ENCODE results near the gene RALY.

RALY gene

DNA sequence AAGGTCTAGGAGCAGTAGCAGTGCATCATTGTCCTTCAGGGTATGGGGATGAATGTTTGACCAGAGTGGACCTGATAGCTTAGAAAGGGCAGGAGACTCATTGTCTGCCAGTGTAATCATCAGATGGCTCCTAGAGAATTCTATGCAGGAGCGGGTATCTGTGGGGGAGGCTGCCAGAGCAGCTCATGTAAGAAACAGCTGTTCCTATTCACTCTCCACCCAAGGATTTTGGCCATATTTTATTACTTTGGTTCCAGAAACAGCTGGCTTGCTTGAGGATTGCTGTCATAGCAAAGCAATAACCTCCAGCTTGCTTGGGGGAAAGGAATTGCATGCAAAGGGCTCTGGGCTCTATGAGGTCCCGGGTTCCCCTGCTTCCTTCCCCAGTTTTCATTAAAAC is 44.1 kb downstream of the RALY start:
- no peak overlapping the region for H3K27ac ChIP-seq (ENCODE audit: low read length)
- H3K4me3 ChIP-seq (ENCODE audit: low read length): no peak overlapping the region
- no peaks in the 10 kb centered on the region for H3K27me3 ChIP-seq (ENCODE audit: control insufficient read depth, insufficient read depth, low read length)
- no peaks in the 10 kb centered on the region for H3K9me3 ChIP-seq (ENCODE audit: control insufficient read depth, low read depth, low read length)
- peaks cover 20% of the 10 kb centered on the region for H3K4me1 ChIP-seq (ENCODE audit: control insufficient read depth, low read depth, low read length)
- H3K9ac ChIP-seq (ENCODE audit: low read length): no peak overlapping the region
- no peaks in the 10 kb centered on the region for H3K36me3 ChIP-seq (ENCODE audit: control insufficient read depth, low read depth, low read length)

DNA sequence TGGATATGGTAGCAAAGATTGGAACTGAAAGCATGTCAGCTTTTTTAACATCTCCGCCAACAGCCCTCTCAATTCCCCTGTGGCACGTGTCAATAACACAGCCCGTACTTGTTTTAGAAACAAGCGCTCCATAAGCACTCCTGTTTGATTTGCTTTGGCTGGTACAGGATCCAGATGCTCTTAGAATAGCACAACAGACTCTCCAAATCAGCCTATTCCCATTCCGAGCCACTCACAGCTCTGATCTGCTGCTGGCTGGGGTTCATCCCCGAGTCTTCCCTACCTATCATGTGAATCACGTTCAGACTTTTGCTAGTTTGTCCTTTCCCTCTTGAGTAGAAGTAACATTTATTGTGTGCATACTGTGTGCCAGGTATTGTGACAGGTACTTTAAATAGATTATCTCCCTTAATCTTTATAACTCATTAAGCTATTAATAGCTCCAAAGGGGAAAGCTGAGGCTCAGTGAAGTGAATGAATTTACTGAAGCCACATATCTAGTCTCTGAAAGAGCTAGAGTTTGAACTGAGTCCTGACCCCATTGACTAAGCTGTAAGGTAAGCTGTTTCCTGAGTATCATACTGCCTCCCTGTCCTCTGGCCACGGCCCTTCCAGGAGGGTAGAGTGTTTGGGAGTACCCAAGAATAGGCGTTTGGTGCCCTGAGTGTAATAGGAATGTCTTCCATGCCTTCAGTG is 46.7 kb downstream of the RALY start:
- peaks cover 11% of the 10 kb centered on the region for H3K4me1 ChIP-seq (ENCODE audit: control insufficient read depth, low read depth, low read length)
- H3K9ac ChIP-seq (ENCODE audit: low read length): no peak overlapping the region
- no peak overlapping the region for H3K27ac ChIP-seq (ENCODE audit: low read length)
- no peaks in the 10 kb centered on the region for H3K36me3 ChIP-seq (ENCODE audit: control insufficient read depth, low read depth, low read length)
- H3K4me3 ChIP-seq (ENCODE audit: low read length): no peak overlapping the region
- H3K27me3 ChIP-seq (ENCODE audit: control insufficient read depth, insufficient read depth, low read length): no peaks in the 10 kb centered on the region
- no peaks in the 10 kb centered on the region for H3K9me3 ChIP-seq (ENCODE audit: control insufficient read depth, low read depth, low read length)

DNA sequence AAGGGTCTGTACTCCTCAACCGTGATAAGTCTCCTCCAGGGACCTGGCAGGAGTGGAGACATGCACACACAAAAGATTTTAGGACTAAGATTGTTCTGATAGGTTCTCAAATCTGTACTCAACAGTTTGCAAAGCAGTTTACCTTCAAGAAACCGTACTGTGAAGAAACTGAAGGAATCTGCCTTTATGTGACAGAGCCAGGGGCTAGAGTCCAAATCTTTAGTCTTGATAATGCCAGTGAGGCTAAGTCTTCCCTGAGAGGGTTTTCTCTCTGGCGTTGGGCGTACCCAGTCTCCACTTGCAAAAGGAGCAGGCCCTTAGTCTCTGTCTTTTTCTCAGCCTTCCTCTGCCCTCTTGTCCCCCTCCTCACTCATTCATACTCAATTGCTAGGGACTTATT is 47.5 kb downstream of the RALY start:
- H3K9ac ChIP-seq (ENCODE audit: low read length): no peak overlapping the region
- no peaks in the 10 kb centered on the region for H3K27me3 ChIP-seq (ENCODE audit: control insufficient read depth, insufficient read depth, low read length)
- H3K27ac ChIP-seq (ENCODE audit: low read length): no peak overlapping the region
- no peaks in the 10 kb centered on the region for H3K9me3 ChIP-seq (ENCODE audit: control insufficient read depth, low read depth, low read length)
- H3K36me3 ChIP-seq (ENCODE audit: control insufficient read depth, low read depth, low read length): no peaks in the 10 kb centered on the region
- H3K4me3 ChIP-seq (ENCODE audit: low read length): no peak overlapping the region
- peaks cover 17% of the 10 kb centered on the region for H3K4me1 ChIP-seq (ENCODE audit: control insufficient read depth, low read depth, low read length)

DNA sequence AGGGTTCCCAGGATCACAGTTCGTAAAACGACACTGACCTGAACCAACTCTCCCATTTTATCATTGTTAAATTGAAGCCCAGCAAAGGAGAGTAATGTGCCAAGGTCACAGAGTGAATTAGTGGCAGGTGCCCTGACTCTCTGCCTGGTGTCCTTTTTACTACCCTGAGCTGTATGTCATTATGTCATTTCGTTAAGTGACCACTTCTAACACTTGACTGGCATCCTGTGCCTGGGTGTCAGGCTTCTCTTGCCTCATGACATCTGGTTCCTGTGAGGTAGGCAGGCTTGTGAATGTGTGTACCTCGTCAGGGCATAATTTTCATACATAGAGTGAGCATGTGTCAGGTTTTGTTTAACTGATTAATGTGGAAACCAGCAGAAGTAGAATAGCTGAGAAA is 48.6 kb downstream of the RALY start:
- Histone ChIP-seq H3K9me3 (ENCODE audit: control insufficient read depth, low read depth, low read length) (no peaks in the 10 kb centered on the region), H3K4me1 (ENCODE audit: control insufficient read depth, low read depth, low read length) (peaks cover 15% of the 10 kb centered on the region), H3K9ac (ENCODE audit: low read length) (no peak overlapping the region), H3K36me3 (ENCODE audit: control insufficient read depth, low read depth, low read length) (no peaks in the 10 kb centered on the region), H3K4me3 (ENCODE audit: low read length) (no peak overlapping the region), H3K27me3 (ENCODE audit: control insufficient read depth, insufficient read depth, low read length) (no peaks in the 10 kb centered on the region), H3K27ac (ENCODE audit: low read length) (no peak overlapping the region)

DNA sequence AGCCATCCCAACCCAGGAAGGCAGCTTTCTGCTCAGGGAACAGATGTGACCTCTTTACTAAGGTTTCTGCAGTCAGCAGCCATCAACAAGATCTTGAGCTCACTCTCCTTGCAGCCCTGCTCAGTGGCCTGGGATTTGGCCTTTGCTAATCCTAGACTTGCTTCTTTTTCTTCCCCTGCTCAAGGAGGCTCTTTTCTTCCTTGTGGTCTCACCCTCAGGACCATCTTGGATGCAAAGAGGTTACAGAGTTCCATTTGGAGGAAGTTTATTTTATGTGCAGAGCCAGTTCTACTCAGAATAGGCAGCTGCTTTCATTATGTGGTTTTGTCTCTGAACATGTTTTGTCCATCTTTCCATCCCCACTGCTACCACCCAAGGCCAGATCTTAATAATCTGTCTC is 49.3 kb downstream of the RALY start:
- Histone ChIP-seq H3K4me3 (ENCODE audit: low read length) (no peak overlapping the region), H3K4me1 (ENCODE audit: control insufficient read depth, low read depth, low read length) (peaks cover 15% of the 10 kb centered on the region), H3K27ac (ENCODE audit: low read length) (no peak overlapping the region), H3K27me3 (ENCODE audit: control insufficient read depth, insufficient read depth, low read length) (no peaks in the 10 kb centered on the region), H3K9me3 (ENCODE audit: control insufficient read depth, low read depth, low read length) (no peaks in the 10 kb centered on the region), H3K9ac (ENCODE audit: low read length) (no peak overlapping the region), H3K36me3 (ENCODE audit: control insufficient read depth, low read depth, low read length) (no peaks in the 10 kb centered on the region)

DNA sequence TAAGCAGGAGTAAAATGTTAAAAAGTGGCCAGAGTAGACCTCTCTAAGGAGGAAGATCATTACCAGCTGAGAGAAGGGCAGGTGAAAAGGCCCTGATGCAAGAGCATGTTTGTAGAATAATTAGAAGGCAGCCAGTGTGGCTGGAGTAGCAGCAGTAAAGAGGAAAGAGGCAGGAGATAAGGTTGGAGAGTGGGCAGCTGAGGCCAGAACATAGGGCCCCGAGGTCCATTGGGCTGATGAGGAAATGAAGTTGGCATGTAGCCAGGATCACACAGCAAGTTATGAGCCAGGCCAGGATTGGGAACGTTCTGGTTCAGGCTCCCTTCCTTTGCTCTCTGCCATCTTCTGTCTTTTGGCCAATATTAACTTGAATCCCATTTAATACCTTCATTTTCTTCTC is 51.6 kb downstream of the RALY start:
- H3K27ac ChIP-seq (ENCODE audit: low read length): no peak overlapping the region
- H3K36me3 ChIP-seq (ENCODE audit: control insufficient read depth, low read depth, low read length): no peaks in the 10 kb centered on the region
- no peak overlapping the region for H3K9ac ChIP-seq (ENCODE audit: low read length)
- H3K4me1 ChIP-seq (ENCODE audit: control insufficient read depth, low read depth, low read length): peaks cover 15% of the 10 kb centered on the region
- H3K4me3 ChIP-seq (ENCODE audit: low read length): no peak overlapping the region
- H3K27me3 ChIP-seq (ENCODE audit: control insufficient read depth, insufficient read depth, low read length): no peaks in the 10 kb centered on the region
- H3K9me3 ChIP-seq (ENCODE audit: control insufficient read depth, low read depth, low read length): no peaks in the 10 kb centered on the region

DNA sequence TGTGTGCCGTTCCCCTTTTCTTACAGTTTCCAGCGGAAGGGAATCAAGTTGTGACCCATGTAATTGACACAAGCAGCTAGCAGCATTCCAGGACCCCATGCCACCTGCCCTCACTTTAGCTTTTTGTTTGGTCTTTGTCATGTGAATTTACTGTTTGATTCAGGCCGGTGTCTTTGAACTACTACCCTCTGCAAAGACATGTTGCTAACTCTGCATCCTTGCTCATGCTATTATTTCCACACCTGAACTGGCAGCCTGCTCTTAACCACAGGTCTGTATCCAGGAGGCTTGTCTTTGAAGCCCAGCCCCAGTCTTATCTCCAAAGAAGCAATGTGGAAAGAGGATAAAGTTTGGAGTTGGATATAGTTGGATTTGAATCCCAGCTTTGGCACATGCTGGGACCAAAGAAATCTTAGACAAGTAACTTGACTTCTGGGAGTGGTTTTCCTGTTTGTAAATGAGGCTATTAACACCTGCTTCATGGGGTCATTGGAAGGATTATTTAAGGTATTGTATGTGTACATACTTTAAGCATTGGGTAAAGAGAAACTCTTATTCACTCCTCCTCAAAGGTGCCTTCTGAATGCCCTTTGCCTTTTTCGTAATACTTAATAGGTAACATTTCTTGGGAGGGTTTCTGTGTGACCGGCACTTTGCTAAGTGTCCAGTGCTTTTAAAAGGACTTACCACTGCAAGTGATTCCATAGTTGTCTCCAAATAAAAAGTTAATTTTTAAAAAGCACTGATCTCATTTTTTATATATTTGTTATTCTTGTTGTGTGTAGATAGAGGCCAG is 52.4 kb downstream of the RALY start:
- Histone ChIP-seq H3K27me3 (ENCODE audit: control insufficient read depth, insufficient read depth, low read length) (no peaks in the 10 kb centered on the region), H3K4me3 (ENCODE audit: low read length) (no peak overlapping the region), H3K27ac (ENCODE audit: low read length) (no peak overlapping the region), H3K4me1 (ENCODE audit: control insufficient read depth, low read depth, low read length) (peaks cover 15% of the 10 kb centered on the region), H3K9ac (ENCODE audit: low read length) (no peak overlapping the region), H3K9me3 (ENCODE audit: control insufficient read depth, low read depth, low read length) (no peaks in the 10 kb centered on the region), H3K36me3 (ENCODE audit: control insufficient read depth, low read depth, low read length) (no peaks in the 10 kb centered on the region)

DNA sequence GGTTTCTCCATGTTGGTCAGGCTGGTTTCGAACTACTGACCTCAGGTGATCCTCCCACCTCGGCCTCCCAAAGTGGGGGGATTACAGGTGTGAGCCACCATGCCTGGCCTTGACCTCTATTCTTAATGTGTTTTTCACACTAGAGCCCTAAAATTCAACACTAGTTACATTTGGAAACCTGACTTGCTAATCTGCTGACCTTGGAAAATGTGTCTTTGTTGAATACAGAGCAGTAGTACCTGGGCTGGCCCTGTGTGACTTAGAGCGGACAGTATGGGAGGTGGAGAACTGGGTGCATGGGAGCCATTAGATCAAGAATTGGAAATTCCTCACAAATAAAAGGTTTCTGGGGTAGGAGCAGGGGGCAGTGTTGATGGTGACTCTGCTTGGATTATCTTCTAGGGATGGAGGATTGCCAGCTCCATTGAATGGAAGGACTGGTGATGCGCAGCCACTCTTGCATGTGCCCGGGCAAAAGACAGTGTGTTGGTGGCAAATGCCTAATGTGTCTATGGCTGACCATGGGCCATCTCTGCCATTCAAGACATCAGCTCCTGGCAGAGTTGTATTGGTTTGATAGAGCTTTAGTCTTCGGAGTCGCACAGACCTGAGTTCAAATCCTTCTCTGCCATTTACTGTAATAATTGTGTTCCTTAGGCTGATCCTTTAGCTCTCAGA is 53.4 kb downstream of the RALY start:
- H3K9me3 ChIP-seq (ENCODE audit: control insufficient read depth, low read depth, low read length): no peaks in the 10 kb centered on the region
- H3K27me3 ChIP-seq (ENCODE audit: control insufficient read depth, insufficient read depth, low read length): no peaks in the 10 kb centered on the region
- H3K4me3 ChIP-seq (ENCODE audit: low read length): no peak overlapping the region
- no peaks in the 10 kb centered on the region for H3K36me3 ChIP-seq (ENCODE audit: control insufficient read depth, low read depth, low read length)
- H3K27ac ChIP-seq (ENCODE audit: low read length): no peak overlapping the region
- H3K4me1 ChIP-seq (ENCODE audit: control insufficient read depth, low read depth, low read length): peaks cover 15% of the 10 kb centered on the region
- no peak overlapping the region for H3K9ac ChIP-seq (ENCODE audit: low read length)

DNA sequence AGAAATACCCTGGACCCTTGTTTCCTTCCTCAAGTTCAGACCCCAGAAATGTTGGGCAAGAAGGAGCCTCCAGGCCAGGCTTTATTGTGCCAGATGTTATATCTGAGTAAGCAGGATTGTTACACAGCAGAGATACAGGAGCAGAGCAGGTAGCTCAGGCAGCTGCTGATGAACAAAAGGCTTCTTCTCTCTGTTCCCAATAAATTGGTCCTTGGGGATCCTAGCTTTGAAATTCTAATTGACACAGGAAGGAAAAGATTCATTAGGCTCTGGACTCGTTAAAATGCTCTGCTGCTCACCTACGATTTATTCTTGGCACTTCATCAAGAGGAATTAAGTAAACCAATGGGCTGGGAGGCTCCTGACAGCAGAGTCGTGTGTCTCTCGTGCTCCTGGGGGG is 54.2 kb downstream of the RALY start:
- no peak overlapping the region for H3K9ac ChIP-seq (ENCODE audit: low read length)
- H3K4me1 ChIP-seq (ENCODE audit: control insufficient read depth, low read depth, low read length): peaks cover 15% of the 10 kb centered on the region
- H3K36me3 ChIP-seq (ENCODE audit: control insufficient read depth, low read depth, low read length): no peaks in the 10 kb centered on the region

DNA sequence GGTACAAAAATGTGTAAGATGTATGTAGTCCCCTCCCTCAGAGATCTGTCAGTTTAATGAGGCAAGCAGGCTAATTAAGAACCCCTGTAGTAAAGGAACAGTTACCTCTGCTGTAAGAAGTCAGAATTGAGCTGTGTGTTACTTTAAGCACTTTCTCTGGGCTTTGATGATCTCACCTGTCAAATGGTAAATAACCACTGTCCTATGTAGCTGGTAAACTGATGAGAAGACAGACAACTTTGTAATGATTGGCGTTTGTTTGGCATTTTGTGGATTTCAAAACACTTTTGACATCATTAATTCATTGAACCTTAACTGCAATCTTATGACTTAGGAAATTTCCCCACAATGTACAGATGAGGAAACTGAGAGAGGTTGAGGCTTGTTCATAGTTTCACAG is 55.7 kb downstream of the RALY start:
- H3K27me3 ChIP-seq (ENCODE audit: control insufficient read depth, insufficient read depth, low read length): no peaks in the 10 kb centered on the region
- H3K4me1 ChIP-seq (ENCODE audit: control insufficient read depth, low read depth, low read length): peaks cover 15% of the 10 kb centered on the region
- H3K27ac ChIP-seq (ENCODE audit: low read length): no peak overlapping the region
- no peaks in the 10 kb centered on the region for H3K36me3 ChIP-seq (ENCODE audit: control insufficient read depth, low read depth, low read length)
- no peak overlapping the region for H3K4me3 ChIP-seq (ENCODE audit: low read length)
- no peak overlapping the region for H3K9ac ChIP-seq (ENCODE audit: low read length)
- H3K9me3 ChIP-seq (ENCODE audit: control insufficient read depth, low read depth, low read length): no peaks in the 10 kb centered on the region

More for the DNA sequence above, 54.2 kb downstream of the RALY start:
- no peaks in the 10 kb centered on the region for H3K27me3 ChIP-seq (ENCODE audit: control insufficient read depth, insufficient read depth, low read length)
- no peak overlapping the region for H3K4me3 ChIP-seq (ENCODE audit: low read length)
- no peaks in the 10 kb centered on the region for H3K9me3 ChIP-seq (ENCODE audit: control insufficient read depth, low read depth, low read length)
- H3K27ac ChIP-seq (ENCODE audit: low read length): no peak overlapping the region

DNA sequence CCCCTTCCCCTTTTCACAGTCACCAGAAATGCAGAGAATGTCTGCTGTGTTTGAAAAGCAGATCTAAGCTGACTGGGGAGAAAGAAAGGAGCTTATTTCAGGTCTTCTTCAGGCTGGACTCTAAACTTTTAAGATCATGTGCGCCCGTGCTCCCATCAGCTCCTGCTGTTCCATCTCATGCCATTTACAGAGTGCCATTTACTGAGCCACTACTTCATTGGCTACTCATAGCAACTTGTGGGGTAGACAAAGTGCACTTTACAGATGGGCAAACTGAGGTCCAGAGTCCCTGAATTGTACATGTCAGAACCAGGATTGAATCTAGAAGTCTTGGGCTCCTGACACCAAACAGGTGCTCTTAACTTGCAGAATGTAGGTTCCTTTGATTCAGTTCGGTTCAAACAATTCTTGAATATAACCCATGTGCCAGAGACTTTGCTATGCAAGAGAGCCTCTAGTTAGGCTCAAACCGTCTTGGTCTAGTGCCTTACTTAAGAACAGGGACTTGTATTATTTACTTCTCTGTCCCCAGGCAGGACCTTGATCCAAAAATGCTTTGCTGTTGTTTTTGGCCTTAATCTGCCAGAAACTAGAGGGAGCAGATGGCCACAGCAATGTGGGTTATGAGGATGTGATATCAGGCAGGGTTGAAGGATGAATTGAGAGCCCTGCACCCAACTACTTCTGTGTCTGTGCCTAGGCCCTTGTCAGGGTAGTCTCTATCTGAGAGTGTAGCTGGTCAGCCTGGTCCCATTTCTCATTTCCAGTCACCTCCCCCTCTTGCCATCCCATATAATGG is 56.4 kb downstream of the RALY start:
- peaks cover 13% of the 10 kb centered on the region for H3K4me1 ChIP-seq (ENCODE audit: control insufficient read depth, low read depth, low read length)
- H3K9ac ChIP-seq (ENCODE audit: low read length): no peak overlapping the region
- no peak overlapping the region for H3K4me3 ChIP-seq (ENCODE audit: low read length)
- no peaks in the 10 kb centered on the region for H3K36me3 ChIP-seq (ENCODE audit: control insufficient read depth, low read depth, low read length)
- H3K27me3 ChIP-seq (ENCODE audit: control insufficient read depth, insufficient read depth, low read length): no peaks in the 10 kb centered on the region
- H3K27ac ChIP-seq (ENCODE audit: low read length): no peak overlapping the region
- no peaks in the 10 kb centered on the region for H3K9me3 ChIP-seq (ENCODE audit: control insufficient read depth, low read depth, low read length)

Measured in iPS-18a (cell line).